Measurements from ENCODE around the gene ELF4. TPM values are rescaled to one million over a fixed set of nuclear protein-coding genes. Genes with fewer than 3 reads are reported as not detected.

The ELF4 gene
- total and polyA plus RNA-seq, 9 of the 15 experiments (the other 6 are each of a cell fraction or from before 2014, with no cell fraction given): 5.9 to 55.8 (median 25.2) TPM

DNA sequence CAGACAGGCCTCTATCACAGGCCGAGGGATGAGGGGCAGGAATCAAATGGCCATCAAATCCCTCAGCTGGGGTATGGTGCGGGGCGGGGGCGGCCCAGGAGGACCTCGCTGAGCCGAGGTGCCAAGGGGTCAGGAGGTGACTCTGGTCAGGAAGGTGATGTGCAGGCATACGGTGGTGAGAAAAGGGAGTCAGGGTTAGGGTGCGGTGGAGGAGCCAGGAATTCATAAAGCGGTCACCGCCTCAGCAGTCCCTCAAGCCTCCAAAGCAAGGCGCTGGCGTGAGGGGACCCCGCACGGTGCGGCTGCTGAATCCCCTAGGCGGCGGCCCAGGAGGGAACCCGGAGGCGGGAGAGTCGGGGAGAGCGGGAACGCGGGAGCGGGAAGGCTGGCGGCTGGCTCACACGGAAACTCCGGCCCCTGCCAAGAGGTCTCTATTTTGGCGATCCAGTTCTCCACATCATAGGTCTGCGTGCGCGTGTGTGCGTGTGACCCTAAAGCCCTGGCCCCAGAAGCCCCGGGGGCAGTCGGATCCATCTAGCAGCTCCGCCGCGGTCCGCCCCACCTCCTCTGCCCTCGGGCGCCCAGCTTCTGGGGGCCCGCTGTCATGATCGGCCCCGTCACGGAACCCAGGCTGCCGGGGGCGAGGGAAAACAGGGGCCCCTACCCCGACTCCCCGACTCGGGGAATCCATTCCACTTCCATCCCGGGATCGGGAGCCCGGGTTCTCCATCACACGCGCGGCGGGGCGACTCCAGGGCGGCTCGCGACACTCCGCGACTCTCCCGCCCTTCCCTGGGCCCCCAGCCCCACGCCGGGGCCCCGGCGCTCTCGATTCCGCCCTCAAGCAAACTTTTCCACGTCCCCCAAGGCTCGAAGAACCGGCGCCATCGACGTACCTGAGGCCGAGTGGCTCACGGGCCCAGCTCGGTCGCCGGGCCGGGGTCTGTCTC lies 593 bp downstream of the ELF4 start (continued):
- TF ChIP-seq, protein P1, sequence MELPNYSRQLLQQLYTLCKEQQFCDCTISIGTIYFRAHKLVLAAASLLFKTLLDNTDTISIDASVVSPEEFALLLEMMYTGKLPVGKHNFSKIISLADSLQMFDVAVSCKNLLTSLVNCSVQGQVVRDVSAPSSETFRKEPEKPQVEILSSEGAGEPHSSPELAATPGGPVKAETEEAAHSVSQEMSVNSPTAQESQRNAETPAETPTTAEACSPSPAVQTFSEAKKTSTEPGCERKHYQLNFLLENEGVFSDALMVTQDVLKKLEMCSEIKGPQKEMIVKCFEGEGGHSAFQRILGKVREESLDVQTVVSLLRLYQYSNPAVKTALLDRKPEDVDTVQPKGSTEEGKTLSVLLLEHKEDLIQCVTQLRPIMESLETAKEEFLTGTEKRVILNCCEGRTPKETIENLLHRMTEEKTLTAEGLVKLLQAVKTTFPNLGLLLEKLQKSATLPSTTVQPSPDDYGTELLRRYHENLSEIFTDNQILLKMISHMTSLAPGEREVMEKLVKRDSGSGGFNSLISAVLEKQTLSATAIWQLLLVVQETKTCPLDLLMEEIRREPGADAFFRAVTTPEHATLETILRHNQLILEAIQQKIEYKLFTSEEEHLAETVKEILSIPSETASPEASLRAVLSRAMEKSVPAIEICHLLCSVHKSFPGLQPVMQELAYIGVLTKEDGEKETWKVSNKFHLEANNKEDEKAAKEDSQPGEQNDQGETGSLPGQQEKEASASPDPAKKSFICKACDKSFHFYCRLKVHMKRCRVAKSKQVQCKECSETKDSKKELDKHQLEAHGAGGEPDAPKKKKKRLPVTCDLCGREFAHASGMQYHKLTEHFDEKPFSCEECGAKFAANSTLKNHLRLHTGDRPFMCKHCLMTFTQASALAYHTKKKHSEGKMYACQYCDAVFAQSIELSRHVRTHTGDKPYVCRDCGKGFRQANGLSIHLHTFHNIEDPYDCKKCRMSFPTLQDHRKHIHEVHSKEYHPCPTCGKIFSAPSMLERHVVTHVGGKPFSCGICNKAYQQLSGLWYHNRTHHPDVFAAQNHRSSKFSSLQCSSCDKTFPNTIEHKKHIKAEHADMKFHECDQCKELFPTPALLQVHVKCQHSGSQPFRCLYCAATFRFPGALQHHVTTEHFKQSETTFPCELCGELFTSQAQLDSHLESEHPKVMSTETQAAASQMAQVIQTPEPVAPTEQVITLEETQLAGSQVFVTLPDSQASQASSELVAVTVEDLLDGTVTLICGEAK (IDR thresholded peaks at IDR 0.05): no peak
- TF ChIP-seq, protein P1 (CRISPR knock-in tag; IDR thresholded peaks at IDR 0.05): no peak
- TF ChIP-seq PHB2 (IDR thresholded peaks at IDR 0.05; ENCODE audit: low read depth): no peak
- TF ChIP-seq FOXJ3 (CRISPR knock-in tag; IDR thresholded peaks at IDR 0.05): no peak
- TF ChIP-seq EP400 (IDR thresholded peaks at IDR 0.05): no peak; the same call in 1 of the 2 replicates
- TF ChIP-seq, protein P2, sequence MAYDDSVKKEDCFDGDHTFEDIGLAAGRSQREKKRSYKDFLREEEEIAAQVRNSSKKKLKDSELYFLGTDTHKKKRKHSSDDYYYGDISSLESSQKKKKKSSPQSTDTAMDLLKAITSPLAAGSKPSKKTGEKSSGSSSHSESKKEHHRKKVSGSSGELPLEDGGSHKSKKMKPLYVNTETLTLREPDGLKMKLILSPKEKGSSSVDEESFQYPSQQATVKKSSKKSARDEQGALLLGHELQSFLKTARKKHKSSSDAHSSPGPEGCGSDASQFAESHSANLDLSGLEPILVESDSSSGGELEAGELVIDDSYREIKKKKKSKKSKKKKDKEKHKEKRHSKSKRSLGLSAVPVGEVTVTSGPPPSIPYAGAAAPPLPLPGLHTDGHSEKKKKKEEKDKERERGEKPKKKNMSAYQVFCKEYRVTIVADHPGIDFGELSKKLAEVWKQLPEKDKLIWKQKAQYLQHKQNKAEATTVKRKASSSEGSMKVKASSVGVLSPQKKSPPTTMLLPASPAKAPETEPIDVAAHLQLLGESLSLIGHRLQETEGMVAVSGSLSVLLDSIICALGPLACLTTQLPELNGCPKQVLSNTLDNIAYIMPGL (CRISPR knock-in tag; IDR thresholded peaks at IDR 0.05): no peak
- TF ChIP-seq, protein P3, sequence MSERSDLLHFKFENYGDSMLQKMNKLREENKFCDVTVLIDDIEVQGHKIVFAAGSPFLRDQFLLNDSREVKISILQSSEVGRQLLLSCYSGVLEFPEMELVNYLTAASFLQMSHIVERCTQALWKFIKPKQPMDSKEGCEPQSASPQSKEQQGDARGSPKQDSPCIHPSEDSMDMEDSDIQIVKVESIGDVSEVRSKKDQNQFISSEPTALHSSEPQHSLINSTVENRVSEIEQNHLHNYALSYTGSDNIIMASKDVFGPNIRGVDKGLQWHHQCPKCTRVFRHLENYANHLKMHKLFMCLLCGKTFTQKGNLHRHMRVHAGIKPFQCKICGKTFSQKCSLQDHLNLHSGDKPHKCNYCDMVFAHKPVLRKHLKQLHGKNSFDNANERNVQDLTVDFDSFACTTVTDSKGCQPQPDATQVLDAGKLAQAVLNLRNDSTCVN (CRISPR knock-in tag; IDR thresholded peaks at IDR 0.05): no peak
- no peak for TF ChIP-seq FOS (IDR thresholded peaks at IDR 0.05; ENCODE audit: extremely low read depth, insufficient read length)
- TF ChIP-seq CBFB (CRISPR knock-in tag; IDR thresholded peaks at IDR 0.05): no peak
- no peak for TF ChIP-seq COPS2 (conservative IDR thresholded peaks at IDR 0.05)
- no peak for TF ChIP-seq SMAD2 (IDR thresholded peaks at IDR 0.05; ENCODE audit: low read depth, low read length)
- no peak for TF ChIP-seq ESRRB (CRISPR knock-in tag; IDR thresholded peaks at IDR 0.05; ENCODE audit: borderline replicate concordance)
- TF ChIP-seq RHOXF2B (CRISPR knock-in tag; conservative IDR thresholded peaks at IDR 0.05): no peak
- no peak for TF ChIP-seq PRMT5 (CRISPR knock-in tag; IDR thresholded peaks at IDR 0.05)
- TF ChIP-seq, protein P4, sequence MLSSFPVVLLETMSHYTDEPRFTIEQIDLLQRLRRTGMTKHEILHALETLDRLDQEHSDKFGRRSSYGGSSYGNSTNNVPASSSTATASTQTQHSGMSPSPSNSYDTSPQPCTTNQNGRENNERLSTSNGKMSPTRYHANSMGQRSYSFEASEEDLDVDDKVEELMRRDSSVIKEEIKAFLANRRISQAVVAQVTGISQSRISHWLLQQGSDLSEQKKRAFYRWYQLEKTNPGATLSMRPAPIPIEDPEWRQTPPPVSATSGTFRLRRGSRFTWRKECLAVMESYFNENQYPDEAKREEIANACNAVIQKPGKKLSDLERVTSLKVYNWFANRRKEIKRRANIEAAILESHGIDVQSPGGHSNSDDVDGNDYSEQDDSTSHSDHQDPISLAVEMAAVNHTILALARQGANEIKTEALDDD (IDR thresholded peaks at IDR 0.05): no peak

Measured in K562 (cell line).